OCI-LY3 (cell line): ENCODE results near the gene FADS1.

Experiments used
- H2AFZ ChIP-seq: fragments of 200-600, 300-600 bp; shearing (Covaris generic); 2 replicates; pipeline ENCODE4 v1.6.0; 2014; ENCODE audit warnings: antibody characterized with exemption, low read depth, low read length
- H3K27ac ChIP-seq: fragments of 200-600, 300-600 bp; sonication (generic); 2 replicates; pipeline ENCODE4 v1.5.1; 2014; ENCODE audit warnings: mild to moderate bottlenecking, low read length, moderate library complexity, mixed read lengths
- H3K27me3 ChIP-seq: fragments of 200-600, 300-600 bp; sonication (generic); 2 replicates; pipeline ENCODE4 v1.6.1; 2014; ENCODE audit warnings: low read depth, low read length, mixed read lengths
- H3K36me3 ChIP-seq: fragments of 200-600, 300-600 bp; sonication (generic); replicated peaks from 2 replicates; pipeline ENCODE3; 2014; ENCODE audit warnings: low read depth, low read length, mixed read lengths
- H3K4me1 ChIP-seq: fragments of 300-600, 200-600 bp; sonication (generic); 2 replicates; pipeline ENCODE4 v1.6.1; 2014; ENCODE audit warnings: low read length, mixed read lengths
- H3K4me2 ChIP-seq: fragments of 200-600, 300-600 bp; sonication (generic); 2 replicates; pipeline ENCODE4 v1.6.1; 2014; ENCODE audit warnings: low read length, mixed read lengths
- H3K4me3 ChIP-seq: fragments of 300-600, 200-600 bp; sonication (generic); 2 replicates; pipeline ENCODE4 v1.5.1; 2014; ENCODE audit warnings: antibody characterized with exemption, mild to moderate bottlenecking, low read length, moderate library complexity
- H3K79me2 ChIP-seq: fragments of 300-600, 200-600 bp; shearing (Covaris generic); 2 replicates; pipeline ENCODE4 v1.6.1; 2014; ENCODE audit warnings: mild to moderate bottlenecking, low read length, mixed read lengths
- H3K9ac ChIP-seq: fragments of 300-600, 200-600 bp; shearing (Covaris generic); 2 replicates; pipeline ENCODE4 v1.6.0; 2014; ENCODE audit warnings: mild to moderate bottlenecking, low read length, moderate library complexity
- H3K9me3 ChIP-seq: fragments of 200-600, 300-600 bp; shearing (Covaris generic); 2 replicates; pipeline ENCODE4 v1.6.1; 2014; ENCODE audit warnings: low read length, mixed read lengths; ENCODE audit not compliant: insufficient read depth
- H4K20me1 ChIP-seq: fragments of 200-600, 300-600 bp; sonication (generic); 2 replicates; pipeline ENCODE4 v1.6.1; 2016; ENCODE audit warnings: low read length, mixed read lengths; ENCODE audit not compliant: insufficient read depth
- CTCF ChIP-seq: fragments of 200-600, 300-600 bp; sonication (generic); IDR thresholded peaks from 2 replicates; pipeline ENCODE4 v1.5.1; 2014; ENCODE audit warnings: antibody characterized with exemption, low read length, low read depth
- EZH2phosphoT487 ChIP-seq: fragments of 200-600 bp; shearing (Covaris generic); IDR thresholded peaks from 2 replicates; pipeline ENCODE4 v1.6.1; 2018; ENCODE audit warnings: antibody characterized with exemption, mixed run types, low read depth

The FADS1 gene

GRCh38 chr11:61768376-61769076 is 48.3 kb downstream of the FADS1 start:
- no peak overlapping the region for H3K4me2 ChIP-seq
- no peaks in the 10 kb centered on the region for H3K9me3 ChIP-seq
- H3K4me1 ChIP-seq = no peaks in the 10 kb centered on the region; the same call in 1 of the 2 replicates
- TF ChIP-seq EZH2phosphoT487 (no peak), CTCF (no peak)
- no peaks in the 10 kb centered on the region for H3K27me3 ChIP-seq
- no peak overlapping the region for H3K9ac ChIP-seq
- no peaks in the 10 kb centered on the region for H3K36me3 ChIP-seq
- H3K4me3 ChIP-seq = no peak overlapping the region
- H2AFZ ChIP-seq = no peak overlapping the region
- no peaks in the 10 kb centered on the region for H4K20me1 ChIP-seq
- H3K79me2 ChIP-seq = no peaks in the 10 kb centered on the region
- H3K27ac ChIP-seq = no peak overlapping the region

GRCh38 chr11:61766353-61766841 is 50.4 kb downstream of the FADS1 start:
- no peak overlapping the region for H3K27ac ChIP-seq
- no peak overlapping the region for H3K9ac ChIP-seq
- no peaks in the 10 kb centered on the region; the same call in 1 of the 2 replicates for H3K4me1 ChIP-seq
- no peaks in the 10 kb centered on the region for H3K36me3 ChIP-seq
- no peak overlapping the region for H3K4me2 ChIP-seq
- H3K9me3 ChIP-seq = no peaks in the 10 kb centered on the region
- TF ChIP-seq EZH2phosphoT487 = no peak
- H4K20me1 ChIP-seq = no peaks in the 10 kb centered on the region
- peaks cover 3% of the 10 kb centered on the region; the same call in 1 of the 2 replicates for H3K27me3 ChIP-seq
- H3K4me3 ChIP-seq = no peak overlapping the region
- no peaks in the 10 kb centered on the region for H3K79me2 ChIP-seq
- no peak overlapping the region for H2AFZ ChIP-seq

- H3K4me2 ChIP-seq = no peak overlapping the region
- no peak overlapping the region for H3K9ac ChIP-seq
- no peaks in the 10 kb centered on the region; the same call in 1 of the 2 replicates for H3K4me1 ChIP-seq
- no peak overlapping the region for H2AFZ ChIP-seq
- no peak overlapping the region for H3K27ac ChIP-seq
- H3K4me3 ChIP-seq = no peak overlapping the region
- H3K9me3 ChIP-seq = no peaks in the 10 kb centered on the region
- H4K20me1 ChIP-seq = no peaks in the 10 kb centered on the region
- TF ChIP-seq EZH2phosphoT487 (no peak), CTCF (no peak)
- H3K79me2 ChIP-seq = no peaks in the 10 kb centered on the region
- peaks cover 3% of the 10 kb centered on the region; the same call in 1 of the 2 replicates for H3K27me3 ChIP-seq
- no peaks in the 10 kb centered on the region for H3K36me3 ChIP-seq
Measured at GRCh38 chr11:61765550-61766253, 51.1 kb downstream of the FADS1 start.

GRCh38 chr11:61764606-61765260 is 52.1 kb downstream of the FADS1 start:
- H3K4me2 ChIP-seq = no peak overlapping the region
- no peak overlapping the region for H3K9ac ChIP-seq
- H3K9me3 ChIP-seq = no peaks in the 10 kb centered on the region
- H3K27ac ChIP-seq = no peak overlapping the region
- H3K36me3 ChIP-seq = no peaks in the 10 kb centered on the region
- H3K27me3 ChIP-seq = peaks cover 3% of the 10 kb centered on the region; the same call in 1 of the 2 replicates
- no peak overlapping the region for H2AFZ ChIP-seq
- H4K20me1 ChIP-seq = no peaks in the 10 kb centered on the region
- H3K79me2 ChIP-seq = no peaks in the 10 kb centered on the region
- no peaks in the 10 kb centered on the region; the same call in 1 of the 2 replicates for H3K4me1 ChIP-seq
- no peak overlapping the region for H3K4me3 ChIP-seq
- TF ChIP-seq CTCF (no peak), EZH2phosphoT487 (no peak)
